HepG2 (cell line): ENCODE results near the gene ABCG5. TPM values are rescaled to one million over a fixed set of nuclear protein-coding genes. Genes with fewer than 3 reads are reported as not detected.

ENCODE experiments used
- ATAC-seq: fragments of 200-7000 bp; cut with Tn5 transposase; 3 replicates; pipeline ENCODE4 v1.9.1; 2020; ENCODE audit warnings: mild to moderate bottlenecking, moderate library complexity
- BruUV-seq: library from RNA; stranded (reverse); fragments of 400-500 nt; replicated peaks from 2 replicates; lab custom pipeline; 2021; lab: Mats Ljungman, UMichigan
- CTCF ChIA-PET: fragments of 300-600 bp; formaldehyde crosslinking; extraction: SDS; loops from one replicate; lab custom pipeline; 2021; ENCODE audit warnings: low total read pairs, inconsistent platforms, low intra/inter-chr PET ratio; lab: Yijun Ruan, JAX
- POLR2A ChIA-PET: fragments of 350-600 bp; sonication (Branson Sonifier 250); formaldehyde crosslinking; loops from one replicate; lab custom pipeline; 2020; ENCODE audit warnings: antibody characterized with exemption, inconsistent platforms; lab: Yijun Ruan, JAX
- DNase-seq: peaks from one replicate; pipeline ENCODE4 v3.0.0-alpha.2; 2015; ENCODE audit warnings: low spot score
- FAIRE-seq: peaks from 3 replicates; lab custom pipeline; 2011; peaks lifted over from hg19 to GRCh38; lab: Jason Lieb, UNC
- H2AFZ ChIP-seq: one replicate; pipeline ENCODE4 v1.6.1; 2011; ENCODE audit warnings: low read length, inconsistent platforms
- H3K27ac ChIP-seq: fragments of 300-600 bp; 3 replicates; pipeline ENCODE4 v1.8.0; 2011; ENCODE audit warnings: mixed run types, mild to moderate bottlenecking, mixed read lengths, low read length, inconsistent platforms; ENCODE audit not compliant: insufficient read depth; ENCODE audit errors: extremely low read length
- H3K27me3 ChIP-seq, 2 experiments: fragments of 200-600 bp in 1 of 2; 2 replicates in 1 of 2; 3 replicates in 1 of 2; pipeline versions ENCODE4 v1.6.0 to v1.8.0; 2011; ENCODE audit warnings: low read length in 2 of 2, mild to moderate bottlenecking in 2 of 2, moderate library complexity in 2 of 2, inconsistent platforms in 1 of 2; ENCODE audit not compliant: insufficient read depth in 2 of 2, control insufficient read depth in 1 of 2
- H3K36me3 ChIP-seq, 2 experiments: fragments of 200-600 bp in 1 of 2; replicated peaks in 1 of 2; 2 replicates in 1 of 2; 3 replicates in 1 of 2; pipeline versions ENCODE4 v1.5.1 to v1.8.0; 2011; ENCODE audit warnings: low read length in 2 of 2, inconsistent platforms in 1 of 2; ENCODE audit not compliant: insufficient read depth in 2 of 2, control insufficient read depth in 1 of 2
- H3K4me1 ChIP-seq: 2 replicates; pipeline ENCODE4 v1.5.1; 2012; ENCODE audit warnings: low read length, inconsistent platforms; ENCODE audit not compliant: insufficient read depth
- H3K4me2 ChIP-seq: 2 replicates; pipeline ENCODE4 v1.6.0; 2011; ENCODE audit warnings: low read depth, low read length, inconsistent platforms
- H3K4me3 ChIP-seq, 3 experiments: fragments of 200-600 bp in 1 of 3; sonication (generic), shearing (Covaris generic) in 1 of 3; replicated peaks in 1 of 3; 2 replicates each; pipeline ENCODE4 v1.5.1; 2011 to 2016; ENCODE audit warnings: low read length in 3 of 3, inconsistent platforms in 2 of 3, low read depth in 2 of 3, mild to moderate bottlenecking in 2 of 3, control low read depth in 1 of 3, mixed read lengths in 1 of 3; ENCODE audit not compliant: insufficient read depth in 1 of 3
- H3K79me2 ChIP-seq: one replicate; pipeline ENCODE4 v1.6.1; 2011; ENCODE audit warnings: low read length, inconsistent platforms; ENCODE audit not compliant: insufficient read depth
- H3K9ac ChIP-seq: 2 replicates; pipeline ENCODE4 v1.6.0; 2011; ENCODE audit warnings: mild to moderate bottlenecking, low read depth, low read length, inconsistent platforms; ENCODE audit not compliant: insufficient read depth
- H3K9me3 ChIP-seq: 2 replicates; pipeline ENCODE4 v1.5.1; 2012; ENCODE audit warnings: mild to moderate bottlenecking, low read length
- H4K20me1 ChIP-seq: 2 replicates; pipeline ENCODE4 v1.6.0; 2011; ENCODE audit warnings: inconsistent platforms, mild to moderate bottlenecking, low read length, moderate library complexity; ENCODE audit not compliant: insufficient read depth
- CEBPG ChIP-seq: IDR thresholded peaks from 2 replicates; pipeline ENCODE4 v1.6.1; 2016
- CENPBD1 ChIP-seq: sonication (generic); formaldehyde crosslinking; IDR thresholded peaks from 2 replicates; pipeline ENCODE4 v1.8.0; 2022; ENCODE audit warnings: missing genetic modification reagents, low read depth, mild to moderate bottlenecking, borderline replicate concordance
- DRAP1 ChIP-seq: IDR thresholded peaks from 2 replicates; pipeline ENCODE4 v1.6.1; 2016; ENCODE audit warnings: missing genetic modification reagents, missing compliant biosample characterization
- FOXA1 ChIP-seq, 2 experiments: fragments of 450-650 bp in 1 of 2; sonication (generic) in 1 of 2; formaldehyde crosslinking in 1 of 2; IDR thresholded peaks; 2 replicates each; pipeline versions ENCODE4 v1.4.0 to v1.6.1; 2016 to 2020; ENCODE audit warnings: missing genetic modification reagents in 1 of 2
- KIAA2018 ChIP-seq: sonication (generic); formaldehyde crosslinking; IDR thresholded peaks from 2 replicates; pipeline ENCODE4 v1.5.0; 2020; ENCODE audit warnings: mild to moderate bottlenecking, missing genetic modification reagents, borderline replicate concordance
- MBNL3 ChIP-seq: fragments of 250-450 bp; sonication (Bioruptor Pico); conservative IDR thresholded peaks from 2 replicates; pipeline ENCODE4 v1.8.0; 2022; ENCODE audit warnings: mild to moderate bottlenecking, inconsistent platforms
- MXI1 ChIP-seq: IDR thresholded peaks from 3 replicates; pipeline ENCODE4 v1.6.1; 2012; ENCODE audit warnings: low read depth, low read length, inconsistent platforms, borderline replicate concordance
- NFIB ChIP-seq: sonication (generic); formaldehyde crosslinking; IDR thresholded peaks from 2 replicates; pipeline ENCODE4 v1.9.0; 2021; ENCODE audit warnings: missing genetic modification reagents, mild to moderate bottlenecking, borderline replicate concordance
- NFYB ChIP-seq: sonication (generic); formaldehyde crosslinking; IDR thresholded peaks from 2 replicates; pipeline ENCODE4 v1.4.0; 2020; ENCODE audit warnings: missing genetic modification reagents
- PAWR ChIP-seq: sonication (generic); formaldehyde crosslinking; IDR thresholded peaks from 2 replicates; pipeline ENCODE4 v1.4.0; 2020; ENCODE audit warnings: missing genetic modification reagents, mild to moderate bottlenecking, borderline replicate concordance
- RELA ChIP-seq: sonication (generic); formaldehyde crosslinking; IDR thresholded peaks from 2 replicates; pipeline ENCODE4 v1.4.0; 2020; ENCODE audit warnings: missing genetic modification reagents
- SNAI1 ChIP-seq: sonication (generic); formaldehyde crosslinking; IDR thresholded peaks from 2 replicates; pipeline ENCODE4 v1.5.0; 2020; ENCODE audit warnings: mild to moderate bottlenecking, missing genetic modification reagents, borderline replicate concordance
- SNRNP70 ChIP-seq: fragments of 200-400 bp; formaldehyde crosslinking; IDR thresholded peaks from 2 replicates; pipeline ENCODE4 v1.6.1; 2017; ENCODE audit warnings: mild to moderate bottlenecking, low read depth, low read length, moderate library complexity
- YY1 ChIP-seq: IDR thresholded peaks from 2 replicates; pipeline ENCODE4 v1.6.1; 2011; ENCODE audit warnings: low read length, low read depth, moderate library complexity, mild to moderate bottlenecking; ENCODE audit not compliant: insufficient read depth, insufficient replicate concordance
- ZKSCAN8 ChIP-seq: IDR thresholded peaks from 2 replicates; pipeline ENCODE4 v1.6.1; 2016; ENCODE audit warnings: borderline replicate concordance, missing genetic modification reagents, missing compliant biosample characterization
- ZNF143 ChIP-seq: sonication (generic); formaldehyde crosslinking; IDR thresholded peaks from 2 replicates; pipeline ENCODE4 v1.4.0; 2020; ENCODE audit warnings: missing genetic modification reagents
- ZNF431 ChIP-seq: sonication (generic); formaldehyde crosslinking; IDR thresholded peaks from 2 replicates; pipeline ENCODE4 v1.9.0; 2022; ENCODE audit warnings: missing genetic modification reagents, low read depth, mild to moderate bottlenecking, borderline replicate concordance
- ZNF44 ChIP-seq: sonication (generic); formaldehyde crosslinking; IDR thresholded peaks from 2 replicates; pipeline ENCODE4 v1.5.1; 2020; ENCODE audit warnings: mild to moderate bottlenecking, missing genetic modification reagents
- WGBS: methylation state at CpG from one replicate; pipeline ENCODE4 v1.1.6; 2017; ENCODE audit warnings: low lambda C conversion rate; 5-methylcytosine and 5-hydroxymethylcytosine counted together
- in situ Hi-C: cut with HindIII; loops from 2 replicates; pipeline ENCODE4 v1.10.0; 2017; ENCODE audit warnings: low pct_unique_long_range_greater_than_20kb; ENCODE audit not compliant: extremely low pct_ligation_motif_present
- intact Hi-C: fragments of 100-400 bp; cut with micrococcal nuclease; formaldehyde crosslinking; loops from one replicate; pipeline ENCODE4 v1.10.0; 2022; ENCODE audit not compliant: unreplicated experiment
- polyA plus RNA-seq, 8 experiments: library from polyadenylated mRNA; depleted of rRNA in 3 of 8; stranded (reverse) in 7 of 8; unstranded in 1 of 8; fragments of >200 nt; fragmentation: Illumina TruSeq in 4 of 8; extraction: Trizol in 4 of 8; gene quantifications; 2 replicates each; pipeline versions ENCODE4 v1.2.1 to v1.2.3, GENCODE V29; 2011 to 2016; ENCODE audit warnings: low read depth in 4 of 8, missing spikeins in 1 of 8, mixed read lengths in 1 of 8; ENCODE audit not compliant: insufficient read depth in 1 of 8
- total RNA-seq, 5 experiments: library from RNA; depleted of rRNA; stranded (reverse); fragments of >200 nt; fragmentation: Illumina TruSeq; extraction: Trizol; gene quantifications; 2 replicates each; pipeline ENCODE4 v1.2.3, GENCODE V29; 2016; ENCODE audit warnings: low read depth in 1 of 5

Gene ABCG5
- total and polyA plus RNA-seq, 2 of the 13 experiments (the other 11 are each of a cell fraction or from before 2014, with no cell fraction given) = 15.1 to 39.0 TPM

- Histone ChIP-seq H2AFZ (no peak overlapping the region), H4K20me1 (no peaks in the 10 kb centered on the region), H3K4me1 (peaks cover 11% of the 10 kb centered on the region; the same call in 1 of the 2 replicates), H3K27ac (no peak overlapping the region), H3K9me3 (no peaks in the 10 kb centered on the region), H3K4me3 (no peak overlapping the region), H3K36me3 (peaks cover 26 to 71% of the 10 kb centered on the region in 2 experiments), H3K27me3 (no peaks in the 10 kb centered on the region), H3K79me2 (no peaks in the 10 kb centered on the region), H3K9ac (no peak overlapping the region), H3K4me2 (no peak overlapping the region)
- POLR2A ChIA-PET = interaction anchor here (1.0 to 2.1 kb wide), 3 partner anchors 12 to 18 kb away, joined by 3 to 7 read pairs (median 3); partner anchors contain the start of genes ABCG5 and ABCG8
- no TSS peak for BruUV-seq
- FAIRE-seq = no peak
- intact Hi-C loops (no loop called here), in situ Hi-C loops (no loop called here)
- CTCF ChIA-PET = no interaction called here
- 96% methylated on average over 2 of the region's 2 CpGs for WGBS
- ATAC-seq = no peak
- no peak for DNase-seq
- TF ChIP-seq NFIB (CRISPR knock-in tag) = no peak
- TF ChIP-seq CENPBD1 (CRISPR knock-in tag) = no peak
- TF ChIP-seq NFYB (CRISPR knock-in tag) = no peak
- no peak for TF ChIP-seq RELA (CRISPR knock-in tag)
- no peak for TF ChIP-seq ZNF44 (CRISPR knock-in tag)
- TF ChIP-seq SNAI1 (CRISPR knock-in tag) = no peak
- no peak for TF ChIP-seq MXI1
- TF ChIP-seq FOXA1 (IDR thresholded peaks at IDR 0.05) = no peak
- TF ChIP-seq FOXA1 (CRISPR knock-in tag; IDR thresholded peaks at IDR 0.05) = no peak
- no peak for TF ChIP-seq ZNF431 (CRISPR knock-in tag)
- no peak for TF ChIP-seq MBNL3 (CRISPR knock-in tag)
- no peak for TF ChIP-seq ZNF143 (CRISPR knock-in tag)
- TF ChIP-seq DRAP1 = no peak
- no peak for TF ChIP-seq YY1
- no peak for TF ChIP-seq ZKSCAN8
- no peak for TF ChIP-seq PAWR (CRISPR knock-in tag)
- no peak for TF ChIP-seq SNRNP70
- no peak for TF ChIP-seq CEBPG (CRISPR knock-in tag)
- no peak for TF ChIP-seq KIAA2018 (CRISPR knock-in tag)
Observed at GRCh38 chr2:43824512-43824911, 14.1 kb downstream of the ABCG5 start.
